HepG2 (cell line): ENCODE measurements around the gene HK2. TPM values are rescaled to one million over a fixed set of nuclear protein-coding genes. Genes with fewer than 3 reads are reported as not detected.

ENCODE experiments used
- FOSL1 ChIP-seq: sonication (generic); formaldehyde crosslinking; IDR thresholded peaks from 2 replicates; pipeline ENCODE4 v1.9.0; 2021; ENCODE audit warnings: missing genetic modification reagents, borderline replicate concordance
- GABPA ChIP-seq, 2 experiments: IDR thresholded peaks; 2 replicates each; pipeline ENCODE4 v1.6.1; 2011 to 2016; ENCODE audit warnings: low read depth in 2 of 2, low read length in 1 of 2, missing biosample characterization in 1 of 2, missing genetic modification characterization in 1 of 2
- JDP2 ChIP-seq: sonication (generic); formaldehyde crosslinking; IDR thresholded peaks from 2 replicates; pipeline ENCODE4 v1.8.1; 2022; ENCODE audit warnings: missing genetic modification reagents, borderline replicate concordance
- MTA3 ChIP-seq: sonication (generic); formaldehyde crosslinking; IDR thresholded peaks from 2 replicates; pipeline ENCODE4 v1.4.0; 2020; ENCODE audit warnings: missing genetic modification reagents
- NR2F1 ChIP-seq, 2 experiments: fragments of 450-650 bp in 1 of 2; formaldehyde crosslinking in 1 of 2; IDR thresholded peaks; 2 replicates each; pipeline versions ENCODE4 v1.5.0 to v1.6.1; 2016 to 2020; ENCODE audit warnings: mild to moderate bottlenecking in 1 of 2, missing compliant biosample characterization in 1 of 2, missing genetic modification reagents in 1 of 2, moderate library complexity in 1 of 2
- SMC3 ChIP-seq: IDR thresholded peaks from 2 replicates; pipeline ENCODE4 v1.6.1; 2011; ENCODE audit warnings: low read length, improper control_type of control experiment
- WIZ ChIP-seq: sonication (generic); formaldehyde crosslinking; IDR thresholded peaks from 2 replicates; pipeline ENCODE4 v1.5.1; 2020; ENCODE audit warnings: mild to moderate bottlenecking, missing genetic modification reagents
- ZNF367 ChIP-seq: sonication (generic); formaldehyde crosslinking; IDR thresholded peaks from 2 replicates; pipeline ENCODE4 v1.4.0; 2020; ENCODE audit warnings: missing genetic modification reagents, borderline replicate concordance
- ZNF788 ChIP-seq: sonication (generic); formaldehyde crosslinking; IDR thresholded peaks from 2 replicates; pipeline ENCODE4 v1.5.0; 2020; ENCODE audit warnings: mild to moderate bottlenecking, missing genetic modification reagents, borderline replicate concordance
- polyA plus RNA-seq, 8 experiments: library from polyadenylated mRNA; depleted of rRNA in 3 of 8; stranded (reverse) in 7 of 8; unstranded in 1 of 8; fragments of >200 nt; fragmentation: Illumina TruSeq in 4 of 8; extraction: Trizol in 4 of 8; gene quantifications; 2 replicates each; pipeline versions ENCODE4 v1.2.1 to v1.2.3, GENCODE V29; 2011 to 2016; ENCODE audit warnings: low read depth in 4 of 8, missing spikeins in 1 of 8, mixed read lengths in 1 of 8; ENCODE audit not compliant: insufficient read depth in 1 of 8
- total RNA-seq, 5 experiments: library from RNA; depleted of rRNA; stranded (reverse); fragments of >200 nt; fragmentation: Illumina TruSeq; extraction: Trizol; gene quantifications; 2 replicates each; pipeline ENCODE4 v1.2.3, GENCODE V29; 2016; ENCODE audit warnings: low read depth in 1 of 5
- TF ChIP-seq, protein P1 (sequence below): sonication (generic); formaldehyde crosslinking; IDR thresholded peaks from 2 replicates; pipeline ENCODE4 v1.4.0; 2020; ENCODE audit warnings: missing genetic modification reagents, borderline replicate concordance
- TF ChIP-seq, protein P2 (sequence below): sonication (generic); formaldehyde crosslinking; IDR thresholded peaks from 2 replicates; pipeline ENCODE4 v1.5.1; 2020; ENCODE audit warnings: mild to moderate bottlenecking, missing genetic modification reagents, moderate library complexity
- TF ChIP-seq, protein P3 (sequence below): sonication (generic); formaldehyde crosslinking; IDR thresholded peaks from 2 replicates; pipeline ENCODE4 v1.4.0; 2020; ENCODE audit warnings: mild to moderate bottlenecking, low read depth, missing genetic modification reagents

The HK2 gene
- total and polyA plus RNA-seq, 2 of the 13 experiments (the other 11 are each of a cell fraction or from before 2014, with no cell fraction given) = 13.2 to 101 TPM

DNA sequence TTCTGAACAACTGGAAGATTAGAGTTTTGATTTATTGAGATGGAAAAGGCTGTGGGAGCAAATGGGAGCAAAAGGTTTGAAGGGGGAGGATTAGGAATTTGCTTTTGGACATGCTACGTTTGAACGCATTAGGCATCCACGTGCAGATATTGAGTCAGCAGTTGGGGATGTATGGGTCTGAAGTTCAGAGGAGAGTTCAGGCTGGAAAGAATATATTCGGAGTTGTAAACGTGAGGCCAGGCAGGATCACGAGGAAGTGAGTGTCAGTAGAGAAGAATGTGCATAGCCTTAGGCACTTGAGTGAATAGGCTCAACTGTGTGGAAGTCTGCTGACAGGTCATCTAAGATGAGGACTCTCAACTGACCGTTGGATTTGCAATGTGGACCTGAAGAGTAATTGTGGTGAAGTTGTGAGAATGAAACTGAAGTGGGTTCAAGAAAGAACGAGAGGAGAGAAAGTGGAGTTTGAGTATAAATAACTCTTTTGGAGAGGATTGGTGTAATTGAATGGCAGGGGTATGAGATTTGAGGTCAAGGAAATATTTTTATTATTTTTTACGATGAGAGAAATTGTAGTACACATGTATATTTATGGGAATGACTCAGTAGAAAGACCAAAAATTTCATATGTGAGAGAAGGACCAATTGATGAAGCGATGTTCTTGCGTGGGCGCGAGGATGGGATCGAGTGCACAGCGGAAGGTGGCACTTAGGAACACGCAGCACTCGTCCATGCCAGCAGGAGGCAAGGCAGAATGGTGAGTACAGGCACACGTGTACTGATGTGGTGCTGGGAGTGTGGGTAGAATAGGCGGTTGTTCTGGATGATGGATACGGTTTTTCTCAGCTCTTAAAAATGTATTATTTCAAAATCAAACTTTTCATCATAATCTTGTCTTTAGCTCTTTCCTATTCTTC lies 84.0 kb downstream of the HK2 start (continued):
- TF ChIP-seq GABPA (IDR thresholded peaks at IDR 0.05; ENCODE audit: low read depth, low read length) (no peak), GABPA (CRISPR knock-in tag; IDR thresholded peaks at IDR 0.05; ENCODE audit: low read depth) (no peak), NR2F1 (CRISPR knock-in tag; IDR thresholded peaks at IDR 0.05) (no peak), ZNF788 (CRISPR knock-in tag) (no peak), SMC3 (0 out of 2 replicates have a peak, but pooled peaks have one; percentile 10), WIZ (0 out of 2 replicates have a peak, but pooled peaks have one; percentile 33), FOSL1 (CRISPR knock-in tag) (peak; percentile 20; the same call in 1 of the 2 replicates), JDP2 (CRISPR knock-in tag) (no peak), ZNF367 (CRISPR knock-in tag) (no peak), MTA3 (no peak)
- TF ChIP-seq, protein P1, sequence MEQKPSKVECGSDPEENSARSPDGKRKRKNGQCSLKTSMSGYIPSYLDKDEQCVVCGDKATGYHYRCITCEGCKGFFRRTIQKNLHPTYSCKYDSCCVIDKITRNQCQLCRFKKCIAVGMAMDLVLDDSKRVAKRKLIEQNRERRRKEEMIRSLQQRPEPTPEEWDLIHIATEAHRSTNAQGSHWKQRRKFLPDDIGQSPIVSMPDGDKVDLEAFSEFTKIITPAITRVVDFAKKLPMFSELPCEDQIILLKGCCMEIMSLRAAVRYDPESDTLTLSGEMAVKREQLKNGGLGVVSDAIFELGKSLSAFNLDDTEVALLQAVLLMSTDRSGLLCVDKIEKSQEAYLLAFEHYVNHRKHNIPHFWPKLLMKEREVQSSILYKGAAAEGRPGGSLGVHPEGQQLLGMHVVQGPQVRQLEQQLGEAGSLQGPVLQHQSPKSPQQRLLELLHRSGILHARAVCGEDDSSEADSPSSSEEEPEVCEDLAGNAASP = peak; percentile 43; the same call in 1 of the 2 replicates
- TF ChIP-seq, protein P2, sequence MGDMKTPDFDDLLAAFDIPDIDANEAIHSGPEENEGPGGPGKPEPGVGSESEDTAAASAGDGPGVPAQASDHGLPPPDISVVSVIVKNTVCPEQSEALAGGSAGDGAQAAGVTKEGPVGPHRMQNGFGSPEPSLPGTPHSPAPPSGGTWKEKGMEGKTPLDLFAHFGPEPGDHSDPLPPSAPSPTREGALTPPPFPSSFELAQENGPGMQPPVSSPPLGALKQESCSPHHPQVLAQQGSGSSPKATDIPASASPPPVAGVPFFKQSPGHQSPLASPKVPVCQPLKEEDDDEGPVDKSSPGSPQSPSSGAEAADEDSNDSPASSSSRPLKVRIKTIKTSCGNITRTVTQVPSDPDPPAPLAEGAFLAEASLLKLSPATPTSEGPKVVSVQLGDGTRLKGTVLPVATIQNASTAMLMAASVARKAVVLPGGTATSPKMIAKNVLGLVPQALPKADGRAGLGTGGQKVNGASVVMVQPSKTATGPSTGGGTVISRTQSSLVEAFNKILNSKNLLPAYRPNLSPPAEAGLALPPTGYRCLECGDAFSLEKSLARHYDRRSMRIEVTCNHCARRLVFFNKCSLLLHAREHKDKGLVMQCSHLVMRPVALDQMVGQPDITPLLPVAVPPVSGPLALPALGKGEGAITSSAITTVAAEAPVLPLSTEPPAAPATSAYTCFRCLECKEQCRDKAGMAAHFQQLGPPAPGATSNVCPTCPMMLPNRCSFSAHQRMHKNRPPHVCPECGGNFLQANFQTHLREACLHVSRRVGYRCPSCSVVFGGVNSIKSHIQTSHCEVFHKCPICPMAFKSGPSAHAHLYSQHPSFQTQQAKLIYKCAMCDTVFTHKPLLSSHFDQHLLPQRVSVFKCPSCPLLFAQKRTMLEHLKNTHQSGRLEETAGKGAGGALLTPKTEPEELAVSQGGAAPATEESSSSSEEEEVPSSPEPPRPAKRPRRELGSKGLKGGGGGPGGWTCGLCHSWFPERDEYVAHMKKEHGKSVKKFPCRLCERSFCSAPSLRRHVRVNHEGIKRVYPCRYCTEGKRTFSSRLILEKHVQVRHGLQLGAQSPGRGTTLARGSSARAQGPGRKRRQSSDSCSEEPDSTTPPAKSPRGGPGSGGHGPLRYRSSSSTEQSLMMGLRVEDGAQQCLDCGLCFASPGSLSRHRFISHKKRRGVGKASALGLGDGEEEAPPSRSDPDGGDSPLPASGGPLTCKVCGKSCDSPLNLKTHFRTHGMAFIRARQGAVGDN (CRISPR knock-in tag) = peak; percentile 61
- TF ChIP-seq, protein P3, sequence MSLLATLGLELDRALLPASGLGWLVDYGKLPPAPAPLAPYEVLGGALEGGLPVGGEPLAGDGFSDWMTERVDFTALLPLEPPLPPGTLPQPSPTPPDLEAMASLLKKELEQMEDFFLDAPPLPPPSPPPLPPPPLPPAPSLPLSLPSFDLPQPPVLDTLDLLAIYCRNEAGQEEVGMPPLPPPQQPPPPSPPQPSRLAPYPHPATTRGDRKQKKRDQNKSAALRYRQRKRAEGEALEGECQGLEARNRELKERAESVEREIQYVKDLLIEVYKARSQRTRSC = no peak
